OCI-LY3 (cell line): ENCODE data around the gene MRGPRX1.
"Not testable (repeated sequence)": the region's sequence is repeated elsewhere in the genome, so short reads cannot be mapped to it uniquely, and the experiment has no call there.

ENCODE experiments used
- H2AFZ ChIP-seq: fragments of 200-600, 300-600 bp; shearing (Covaris generic); 2 replicates; pipeline ENCODE4 v1.6.0; 2014; ENCODE audit warnings: antibody characterized with exemption, low read depth, low read length
- H3K27ac ChIP-seq: fragments of 200-600, 300-600 bp; sonication (generic); 2 replicates; pipeline ENCODE4 v1.5.1; 2014; ENCODE audit warnings: mild to moderate bottlenecking, low read length, moderate library complexity, mixed read lengths
- H3K27me3 ChIP-seq: fragments of 200-600, 300-600 bp; sonication (generic); 2 replicates; pipeline ENCODE4 v1.6.1; 2014; ENCODE audit warnings: low read depth, low read length, mixed read lengths
- H3K36me3 ChIP-seq: fragments of 200-600, 300-600 bp; sonication (generic); replicated peaks from 2 replicates; pipeline ENCODE3; 2014; ENCODE audit warnings: low read depth, low read length, mixed read lengths
- H3K4me1 ChIP-seq: fragments of 300-600, 200-600 bp; sonication (generic); 2 replicates; pipeline ENCODE4 v1.6.1; 2014; ENCODE audit warnings: low read length, mixed read lengths
- H3K4me2 ChIP-seq: fragments of 200-600, 300-600 bp; sonication (generic); 2 replicates; pipeline ENCODE4 v1.6.1; 2014; ENCODE audit warnings: low read length, mixed read lengths
- H3K4me3 ChIP-seq: fragments of 300-600, 200-600 bp; sonication (generic); 2 replicates; pipeline ENCODE4 v1.5.1; 2014; ENCODE audit warnings: antibody characterized with exemption, mild to moderate bottlenecking, low read length, moderate library complexity
- H3K79me2 ChIP-seq: fragments of 300-600, 200-600 bp; shearing (Covaris generic); 2 replicates; pipeline ENCODE4 v1.6.1; 2014; ENCODE audit warnings: mild to moderate bottlenecking, low read length, mixed read lengths
- H3K9ac ChIP-seq: fragments of 300-600, 200-600 bp; shearing (Covaris generic); 2 replicates; pipeline ENCODE4 v1.6.0; 2014; ENCODE audit warnings: mild to moderate bottlenecking, low read length, moderate library complexity
- H3K9me3 ChIP-seq: fragments of 200-600, 300-600 bp; shearing (Covaris generic); 2 replicates; pipeline ENCODE4 v1.6.1; 2014; ENCODE audit warnings: low read length, mixed read lengths; ENCODE audit not compliant: insufficient read depth
- H4K20me1 ChIP-seq: fragments of 200-600, 300-600 bp; sonication (generic); 2 replicates; pipeline ENCODE4 v1.6.1; 2016; ENCODE audit warnings: low read length, mixed read lengths; ENCODE audit not compliant: insufficient read depth
- EZH2phosphoT487 ChIP-seq: fragments of 200-600 bp; shearing (Covaris generic); IDR thresholded peaks from 2 replicates; pipeline ENCODE4 v1.6.1; 2018; ENCODE audit warnings: antibody characterized with exemption, mixed run types, low read depth
- TF ChIP-seq, protein P1 (sequence below): fragments of 200-600, 300-600 bp; sonication (generic); IDR thresholded peaks from 2 replicates; pipeline ENCODE4 v1.5.1; 2014; ENCODE audit warnings: antibody characterized with exemption, low read length, low read depth

The MRGPRX1 gene

DNA sequence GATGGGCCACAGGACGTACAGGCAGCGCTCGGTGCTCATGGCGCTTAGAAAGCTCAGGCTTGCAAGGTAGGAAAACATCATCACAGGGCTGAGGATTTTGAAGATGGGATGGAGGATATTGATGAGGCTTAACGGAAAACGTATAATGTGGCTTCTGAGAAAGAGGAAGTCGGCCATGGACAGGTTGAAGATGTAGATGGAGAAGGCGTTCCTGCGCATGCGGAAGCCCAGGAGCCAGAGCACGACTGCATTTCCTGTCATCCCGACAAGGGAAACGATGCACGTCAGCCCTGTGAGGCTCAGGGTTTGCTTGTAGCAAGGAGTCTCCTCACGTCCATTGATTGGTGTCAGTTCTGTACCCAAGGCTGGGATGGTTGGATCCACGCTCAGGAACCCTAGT is 17.4 kb upstream of the MRGPRX1 start:
- H2AFZ ChIP-seq: no peak overlapping the region
- H3K27ac ChIP-seq: no peak overlapping the region
- no peak overlapping the region for H3K4me2 ChIP-seq
- H3K27me3 ChIP-seq: peaks cover 35% of the 10 kb centered on the region; the same call in 1 of the 2 replicates
- H3K4me1 ChIP-seq: no peaks in the 10 kb centered on the region
- no peak overlapping the region for H3K4me3 ChIP-seq
- no peaks in the 10 kb centered on the region for H3K79me2 ChIP-seq
- no peak overlapping the region for H3K9ac ChIP-seq
- H3K36me3 ChIP-seq: no peaks in the 10 kb centered on the region
- TF ChIP-seq EZH2phosphoT487: no peak
- TF ChIP-seq, protein P1, sequence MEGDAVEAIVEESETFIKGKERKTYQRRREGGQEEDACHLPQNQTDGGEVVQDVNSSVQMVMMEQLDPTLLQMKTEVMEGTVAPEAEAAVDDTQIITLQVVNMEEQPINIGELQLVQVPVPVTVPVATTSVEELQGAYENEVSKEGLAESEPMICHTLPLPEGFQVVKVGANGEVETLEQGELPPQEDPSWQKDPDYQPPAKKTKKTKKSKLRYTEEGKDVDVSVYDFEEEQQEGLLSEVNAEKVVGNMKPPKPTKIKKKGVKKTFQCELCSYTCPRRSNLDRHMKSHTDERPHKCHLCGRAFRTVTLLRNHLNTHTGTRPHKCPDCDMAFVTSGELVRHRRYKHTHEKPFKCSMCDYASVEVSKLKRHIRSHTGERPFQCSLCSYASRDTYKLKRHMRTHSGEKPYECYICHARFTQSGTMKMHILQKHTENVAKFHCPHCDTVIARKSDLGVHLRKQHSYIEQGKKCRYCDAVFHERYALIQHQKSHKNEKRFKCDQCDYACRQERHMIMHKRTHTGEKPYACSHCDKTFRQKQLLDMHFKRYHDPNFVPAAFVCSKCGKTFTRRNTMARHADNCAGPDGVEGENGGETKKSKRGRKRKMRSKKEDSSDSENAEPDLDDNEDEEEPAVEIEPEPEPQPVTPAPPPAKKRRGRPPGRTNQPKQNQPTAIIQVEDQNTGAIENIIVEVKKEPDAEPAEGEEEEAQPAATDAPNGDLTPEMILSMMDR: no peak
- no peaks in the 10 kb centered on the region for H4K20me1 ChIP-seq
- H3K9me3 ChIP-seq: no peaks in the 10 kb centered on the region

DNA sequence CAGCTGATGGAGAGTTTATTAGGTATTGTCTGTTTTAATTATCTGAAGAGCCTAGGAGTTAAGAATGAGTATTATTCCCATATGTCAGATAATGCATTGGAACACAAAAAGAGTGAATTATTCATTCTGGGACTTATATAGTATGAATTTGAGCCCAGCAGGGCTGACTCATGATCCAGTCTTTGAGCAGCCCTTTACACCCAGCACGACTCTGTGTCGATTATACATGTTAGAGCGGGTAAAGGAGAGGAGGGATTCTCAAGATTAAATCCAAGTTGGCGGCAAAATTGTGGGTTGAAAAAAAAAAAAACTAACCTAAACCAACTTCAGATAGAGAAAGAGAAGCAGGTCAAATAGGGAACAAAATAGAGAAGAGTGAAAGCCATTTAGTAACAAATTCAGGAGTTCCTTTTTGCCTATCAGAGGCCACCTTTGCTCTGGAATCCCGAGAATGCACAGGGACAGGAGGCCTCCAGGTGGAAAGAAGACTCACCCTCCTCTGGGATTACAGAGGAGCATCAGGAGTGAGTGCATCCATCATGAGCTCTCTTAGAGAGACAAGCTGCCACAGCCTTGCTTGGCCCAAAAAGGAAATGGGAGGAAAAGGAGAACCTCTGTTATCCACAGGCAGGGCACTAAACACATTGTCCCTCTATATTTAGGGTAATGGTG is 3.1 kb downstream of the MRGPRX1 start:
- Histone ChIP-seq H3K27ac (no peak overlapping the region), H2AFZ (no peak overlapping the region), H3K4me2 (no peak overlapping the region), H3K36me3 (no peaks in the 10 kb centered on the region), H3K9me3 (no peaks in the 10 kb centered on the region), H3K4me3 (no peak overlapping the region), H3K4me1 (no peaks in the 10 kb centered on the region), H3K9ac (no peak overlapping the region), H3K27me3 (peaks cover 53% of the 10 kb centered on the region; the same call in 1 of the 2 replicates), H4K20me1 (no peaks in the 10 kb centered on the region), H3K79me2 (no peaks in the 10 kb centered on the region)
- TF ChIP-seq, protein P1: no peak
- TF ChIP-seq EZH2phosphoT487: no peak

DNA sequence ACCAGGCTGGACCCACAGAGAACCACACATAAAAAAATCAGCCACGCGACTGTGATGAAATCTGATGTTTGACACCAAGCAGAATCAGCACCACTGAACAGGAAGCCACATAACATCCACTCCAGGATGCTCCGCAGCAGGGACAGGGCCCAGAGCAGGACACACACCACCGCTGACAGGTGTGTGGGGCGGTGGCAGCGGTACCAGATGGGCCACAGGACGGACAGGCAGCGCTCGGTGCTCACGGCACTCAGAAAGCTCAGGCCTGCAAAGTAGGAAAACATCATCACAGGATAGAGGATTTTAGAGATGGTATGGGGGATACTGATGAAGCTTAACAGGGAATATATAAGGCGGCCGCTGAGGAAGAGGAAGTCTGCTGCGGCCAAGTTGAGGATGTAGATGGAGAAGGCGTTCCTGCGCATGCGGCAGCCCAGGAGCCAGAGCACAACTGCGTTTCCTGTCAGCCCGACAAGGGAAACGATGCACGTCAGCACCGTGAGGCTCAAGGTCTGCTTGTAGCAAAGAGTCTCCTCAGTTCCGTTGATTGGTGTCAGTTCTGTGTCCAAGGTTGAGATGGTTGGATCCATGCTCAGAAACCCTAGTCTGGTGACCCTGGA is 4.9 kb downstream of the MRGPRX1 start:
- Histone ChIP-seq H2AFZ (no peak overlapping the region), H3K27ac (no peak overlapping the region), H3K4me1 (no peaks in the 10 kb centered on the region), H3K9ac (no peak overlapping the region), H3K79me2 (no peaks in the 10 kb centered on the region), H3K27me3 (peaks cover 65% of the 10 kb centered on the region), H3K4me3 (no peak overlapping the region), H3K9me3 (no peaks in the 10 kb centered on the region), H3K4me2 (no peak overlapping the region), H3K36me3 (no peaks in the 10 kb centered on the region), H4K20me1 (no peaks in the 10 kb centered on the region)
- TF ChIP-seq, protein P1: no peak
- TF ChIP-seq EZH2phosphoT487: no peak

DNA sequence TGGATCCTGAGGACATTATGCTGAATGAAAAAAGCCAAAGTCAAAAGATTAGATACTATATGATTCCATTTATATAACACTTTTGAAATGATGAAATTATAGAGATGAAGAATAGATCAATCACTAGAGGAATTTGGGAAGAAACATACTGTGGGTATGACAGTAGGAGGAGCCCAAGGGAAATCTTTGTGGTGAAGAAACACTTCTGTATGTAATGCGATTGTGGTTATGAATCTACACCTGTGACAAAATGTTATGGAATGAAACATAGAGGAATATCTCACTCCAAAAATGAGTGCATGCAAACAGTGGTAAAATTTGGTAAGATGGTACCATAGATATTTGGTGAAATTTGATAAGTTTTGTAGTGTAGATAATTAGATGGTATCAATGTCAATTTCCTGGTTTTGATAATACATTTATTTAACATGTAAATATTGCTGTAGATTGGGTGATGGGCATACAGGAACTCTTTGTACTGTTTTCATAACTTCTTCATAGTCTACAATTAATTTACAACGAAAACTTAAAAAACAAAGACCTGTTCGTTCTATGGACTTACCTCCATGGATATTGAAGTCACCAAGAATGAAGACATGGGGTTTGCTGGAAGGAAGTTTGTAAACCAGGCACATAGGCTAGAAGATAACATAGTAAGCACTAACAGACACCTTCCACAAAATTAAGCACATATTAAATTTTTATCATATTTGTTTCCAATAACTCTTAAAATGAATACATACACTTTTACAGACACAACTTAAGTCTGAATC is 11.5 kb downstream of the MRGPRX1 start:
- no peaks in the 10 kb centered on the region for H4K20me1 ChIP-seq
- H3K79me2 ChIP-seq: no peaks in the 10 kb centered on the region
- no peak overlapping the region for H3K9ac ChIP-seq
- H3K4me1 ChIP-seq: no peaks in the 10 kb centered on the region
- no peak overlapping the region for H3K4me2 ChIP-seq
- H3K27me3 ChIP-seq: peaks cover 46% of the 10 kb centered on the region
- no peak overlapping the region for H3K4me3 ChIP-seq
- H3K9me3 ChIP-seq: no peaks in the 10 kb centered on the region
- H2AFZ ChIP-seq: no peak overlapping the region
- H3K27ac ChIP-seq: no peak overlapping the region
- TF ChIP-seq, protein P1: no peak
- no peak for TF ChIP-seq EZH2phosphoT487
- H3K36me3 ChIP-seq: no peaks in the 10 kb centered on the region

DNA sequence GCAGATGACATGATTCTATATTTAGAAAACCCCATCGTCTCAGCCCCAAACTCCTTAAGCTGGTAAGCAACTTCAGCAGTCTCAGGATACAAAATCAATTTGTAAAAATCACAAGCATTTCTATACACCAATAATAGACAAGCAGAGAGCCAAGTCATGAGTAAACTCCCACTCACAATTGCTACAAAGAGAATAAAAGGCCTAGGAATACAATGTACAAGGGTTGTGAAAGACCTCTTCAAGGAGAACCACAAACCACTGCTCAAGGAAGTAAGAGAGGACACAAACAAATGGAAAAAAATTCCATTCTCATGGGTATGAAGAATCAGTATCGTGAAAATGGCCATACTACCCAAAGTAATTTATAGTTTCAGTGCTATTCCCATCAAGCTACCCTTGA is 13.8 kb downstream of the MRGPRX1 start:
- not testable (repeated sequence) for H3K4me1 ChIP-seq, H3K4me3 ChIP-seq, H3K79me2 ChIP-seq, H3K36me3 ChIP-seq, H3K4me2 ChIP-seq, H3K27ac ChIP-seq, H3K9me3 ChIP-seq, H2AFZ ChIP-seq, H3K9ac ChIP-seq, H4K20me1 ChIP-seq
- H3K27me3 ChIP-seq: peaks cover 24% of the 10 kb centered on the region
